B cell (primary cell): Measurements from ENCODE around the gene IQCM. TPM values are rescaled to one million over a fixed set of nuclear protein-coding genes. Genes with fewer than 3 reads are reported as not detected.

Source experiments
- ATAC-seq: fragments of 200-7000 bp; cut with Tn5 transposase; one replicate; pipeline ENCODE4 v1.10.0; 2021; ENCODE audit warnings: low read depth, mild to moderate bottlenecking, moderate number of reproducible peaks, moderate library complexity
- CTCF ChIA-PET: fragments of 350-600 bp; sonication (Branson Sonifier 250); formaldehyde crosslinking; loops from one replicate; lab custom pipeline; 2021; ENCODE audit warnings: antibody characterized with exemption, inconsistent platforms; lab: Charles Lee
- POLR2A ChIA-PET: fragments of 350-600 bp; sonication (Branson Sonifier 250); formaldehyde crosslinking; loops from one replicate; lab custom pipeline; 2021; ENCODE audit warnings: antibody characterized with exemption; lab: Charles Lee
- DNase-seq: peaks from one replicate; pipeline ENCODE4 v3.0.0; 2013
- H2AFZ ChIP-seq: 2 replicates; pipeline ENCODE4 v1.6.1; 2012; ENCODE audit warnings: mild to moderate bottlenecking, low read depth, low read length; ENCODE audit not compliant: insufficient read depth, poor library complexity, severe bottlenecking
- H3K27ac ChIP-seq, 2 donors: 1 replicate in 1 of 2; 2 replicates in 1 of 2; pipeline ENCODE4 v1.5.1; 2012 to 2013; ENCODE audit warnings: low read length in 2 of 2, mild to moderate bottlenecking in 2 of 2, moderate library complexity in 1 of 2
- H3K27me3 ChIP-seq, 4 experiments: fragments of 200-600 bp in 1 of 4; sonication (generic) in 1 of 4; replicated peaks in 1 of 4; 1 replicate in 2 of 4; 2 replicates in 2 of 4; pipeline versions ENCODE4 v1.6.1 to v1.7.0; 2013 to 2016; ENCODE audit warnings: low read length in 3 of 4, mild to moderate bottlenecking in 2 of 4, mixed read lengths in 1 of 4, moderate library complexity in 1 of 4; ENCODE audit not compliant: insufficient read depth in 4 of 4, control insufficient read depth in 3 of 4; ENCODE audit errors: control extremely low read depth in 1 of 4
- H3K36me3 ChIP-seq, 2 experiments: replicated peaks in 1 of 2; 1 replicate in 1 of 2; 2 replicates in 1 of 2; pipeline versions ENCODE4 v1.6.1 to v1.7.1; 2013; ENCODE audit warnings: low read length in 1 of 2; ENCODE audit not compliant: insufficient read depth in 2 of 2, control insufficient read depth in 1 of 2; ENCODE audit errors: control extremely low read depth in 1 of 2, extremely low read depth in 1 of 2
- H3K4me1 ChIP-seq, 2 donors: fragments of 200-600 bp in 1 of 2; sonication (generic) in 1 of 2; 1 replicate in 1 of 2; 2 replicates in 1 of 2; pipeline versions ENCODE4 v1.5.1 to v1.6.1; 2013 to 2017; ENCODE audit warnings: low read length in 2 of 2; ENCODE audit not compliant: control insufficient read depth in 2 of 2, insufficient read depth in 2 of 2
- H3K4me2 ChIP-seq: replicated peaks from 2 replicates; pipeline ENCODE3; 2012; ENCODE audit warnings: mild to moderate bottlenecking, low read depth, low read length; ENCODE audit not compliant: poor library complexity, severe bottlenecking
- H3K4me3 ChIP-seq, 5 experiments: fragments of 200-600 bp in 1 of 5; sonication (generic) in 1 of 5; 1 replicate in 3 of 5; 2 replicates in 2 of 5; pipeline versions ENCODE4 v1.5.1 to v1.7.0; 2011 to 2016; ENCODE audit warnings: low read length in 4 of 5, mild to moderate bottlenecking in 4 of 5, low read depth in 2 of 5, control low read depth in 1 of 5, moderate library complexity in 1 of 5; ENCODE audit not compliant: insufficient read depth in 1 of 5; ENCODE audit errors: control extremely low read depth in 1 of 5, extremely low read depth in 1 of 5
- H3K79me2 ChIP-seq: fragments of 200-600 bp; sonication (generic); one replicate; pipeline ENCODE4 v1.6.0; 2016; ENCODE audit warnings: low read length; ENCODE audit not compliant: control insufficient read depth, insufficient read depth
- H3K9ac ChIP-seq: fragments of 200-600 bp; sonication (generic); 2 replicates; pipeline ENCODE4 v1.6.1; 2017; ENCODE audit warnings: mild to moderate bottlenecking, low read length, moderate library complexity
- H3K9me3 ChIP-seq, 3 donors: one replicate each; pipeline versions ENCODE4 v1.6.1 to v1.7.1; 2013; ENCODE audit warnings: low read length in 2 of 3; ENCODE audit not compliant: control insufficient read depth in 2 of 3, insufficient read depth in 1 of 3; ENCODE audit errors: control extremely low read depth in 1 of 3
- H4K20me1 ChIP-seq: 2 replicates; pipeline ENCODE4 v1.6.0; 2012; ENCODE audit warnings: mild to moderate bottlenecking, low read length; ENCODE audit not compliant: insufficient read depth, control insufficient read depth, poor library complexity, severe bottlenecking
- H3K27ac Mint-ChIP-seq: one replicate; pipeline ENCODE4 v1.8.0; 2021; ENCODE audit warnings: mixed read lengths
- H3K27me3 Mint-ChIP-seq: one replicate; pipeline ENCODE4 v1.8.0; 2021; ENCODE audit warnings: mixed read lengths
- H3K4me1 Mint-ChIP-seq: one replicate; pipeline ENCODE4 v1.8.0; 2021; ENCODE audit warnings: mixed read lengths
- H3K4me3 Mint-ChIP-seq: one replicate; pipeline ENCODE4 v1.8.0; 2021; ENCODE audit warnings: mixed read lengths
- H3K9me3 Mint-ChIP-seq: one replicate; pipeline ENCODE4 v1.8.0; 2022; ENCODE audit warnings: mixed read lengths; ENCODE audit not compliant: insufficient read depth
- EZH2 ChIP-seq: IDR thresholded peaks from 2 replicates; pipeline ENCODE4 v1.6.1; 2012; ENCODE audit warnings: borderline replicate concordance, low read depth, mild to moderate bottlenecking, moderate library complexity, low read length; ENCODE audit not compliant: insufficient read depth, poor library complexity, severe bottlenecking
- WGBS: methylation state at CpG from one replicate; pipeline ENCODE4 v1.1.5; 2013; ENCODE audit warnings: missing lambda C conversion rate; ENCODE audit not compliant: insufficient coverage; 5-methylcytosine and 5-hydroxymethylcytosine counted together
- intact Hi-C: fragments of 100-400 bp; cut with micrococcal nuclease; formaldehyde crosslinking; loops from one replicate; pipeline ENCODE4 v1.10.0; 2022
- polyA plus RNA-seq: library from polyadenylated mRNA; depleted of rRNA; stranded (reverse); fragments of >200 nt; gene quantifications from 2 replicates; pipeline ENCODE4 v1.2.3, GENCODE V29; 2012
- total RNA-seq, 2 donors: library from RNA; stranded (reverse); fragments of 120-200 nt in 1 of 2; gene quantifications; 1 replicate in 1 of 2; 2 replicates in 1 of 2; pipeline versions ENCODE4 v1.2.3 to v1.2.4, GENCODE V29; 2013 to 2022
- TF ChIP-seq, protein P1 (sequence below): fragments of 200-600 bp; IDR thresholded peaks from one replicate; pipeline ENCODE4 v1.8.0; 2022; ENCODE audit warnings: antibody characterized with exemption, mild to moderate bottlenecking

Gene IQCM
- total and polyA plus RNA-seq, 2 donors (not counting 1 experiment from before 2014, with no cell fraction given) = not detected

DNA sequence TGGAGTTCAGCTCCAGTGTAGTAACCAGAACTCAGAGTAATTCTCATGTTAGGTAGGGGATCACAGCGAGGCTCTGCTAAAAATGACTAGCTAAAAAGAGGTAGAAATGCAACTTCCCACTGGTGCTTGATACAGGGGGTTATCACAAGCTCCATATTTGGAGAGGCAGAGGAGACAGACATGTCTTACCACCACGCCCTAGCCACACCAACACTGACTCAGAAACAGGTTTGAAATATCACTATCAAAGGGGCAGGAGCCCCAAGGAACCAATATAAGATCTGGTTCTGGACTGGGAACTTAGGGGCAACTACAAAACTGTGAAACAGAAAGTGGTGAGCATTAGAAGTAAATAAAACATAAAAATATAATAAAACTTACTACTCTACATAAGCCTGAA, 62.9 kb downstream of the IQCM start:
- Histone ChIP-seq H3K27me3 (no peaks in the 10 kb centered on the region), H3K4me1 (no peaks in the 10 kb centered on the region), H2AFZ (no peak overlapping the region), H3K9me3 (no peaks in the 10 kb centered on the region), H3K36me3 (no peaks in the 10 kb centered on the region), H3K27ac (no peak overlapping the region), H4K20me1 (no peaks in the 10 kb centered on the region), H3K79me2 (no peaks in the 10 kb centered on the region), H3K9ac (no peak overlapping the region), H3K4me2 (no peak overlapping the region), H3K4me3 (no peak overlapping the region)
- Mint-ChIP-seq H3K27ac (no peak overlapping the region), H3K4me1 (no peaks in the 10 kb centered on the region), H3K4me3 (no peak overlapping the region), H3K9me3 (no peaks in the 10 kb centered on the region), H3K27me3 (no peaks in the 10 kb centered on the region)
- no CpG with 5 or more reads among the region's 2 CpGs for WGBS
- POLR2A ChIA-PET = no interaction called here
- CTCF ChIA-PET = no interaction called here
- no peak for TF ChIP-seq EZH2
- intact Hi-C loops = no loop called here
- ATAC-seq (no peak), DNase-seq (no peak)

DNA sequence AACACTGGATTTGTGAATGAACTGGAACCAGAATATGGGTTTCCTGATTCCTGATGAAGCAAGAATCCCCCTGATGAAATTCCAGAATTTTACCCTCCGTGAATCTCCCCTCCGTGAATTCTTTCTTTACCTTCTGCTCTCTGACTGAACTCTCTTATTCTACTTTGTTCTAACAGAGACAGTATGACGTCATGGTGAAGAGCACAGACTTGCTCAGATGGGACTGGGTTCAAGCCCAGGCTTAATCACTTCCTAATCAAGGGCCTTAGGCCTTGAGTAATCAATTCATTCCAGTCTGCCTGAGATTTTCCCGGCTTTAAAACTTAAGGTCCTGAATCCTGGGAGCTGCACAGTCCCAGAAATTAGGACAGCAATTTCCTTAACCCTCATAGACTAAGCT, 64.5 kb downstream of the IQCM start:
- Histone ChIP-seq H2AFZ (no peak overlapping the region), H4K20me1 (no peaks in the 10 kb centered on the region), H3K27ac (no peak overlapping the region), H3K4me2 (no peak overlapping the region), H3K4me3 (no peak overlapping the region), H3K36me3 (no peaks in the 10 kb centered on the region), H3K79me2 (no peaks in the 10 kb centered on the region), H3K9ac (no peak overlapping the region), H3K9me3 (no peaks in the 10 kb centered on the region), H3K4me1 (no peaks in the 10 kb centered on the region), H3K27me3 (no peaks in the 10 kb centered on the region)
- Mint-ChIP-seq H3K4me1 (no peaks in the 10 kb centered on the region), H3K27me3 (no peaks in the 10 kb centered on the region), H3K9me3 (no peaks in the 10 kb centered on the region), H3K27ac (no peak overlapping the region), H3K4me3 (no peak overlapping the region)
- ChIA-PET CTCF (no interaction called here), POLR2A (no interaction called here)
- TF ChIP-seq, protein P1, sequence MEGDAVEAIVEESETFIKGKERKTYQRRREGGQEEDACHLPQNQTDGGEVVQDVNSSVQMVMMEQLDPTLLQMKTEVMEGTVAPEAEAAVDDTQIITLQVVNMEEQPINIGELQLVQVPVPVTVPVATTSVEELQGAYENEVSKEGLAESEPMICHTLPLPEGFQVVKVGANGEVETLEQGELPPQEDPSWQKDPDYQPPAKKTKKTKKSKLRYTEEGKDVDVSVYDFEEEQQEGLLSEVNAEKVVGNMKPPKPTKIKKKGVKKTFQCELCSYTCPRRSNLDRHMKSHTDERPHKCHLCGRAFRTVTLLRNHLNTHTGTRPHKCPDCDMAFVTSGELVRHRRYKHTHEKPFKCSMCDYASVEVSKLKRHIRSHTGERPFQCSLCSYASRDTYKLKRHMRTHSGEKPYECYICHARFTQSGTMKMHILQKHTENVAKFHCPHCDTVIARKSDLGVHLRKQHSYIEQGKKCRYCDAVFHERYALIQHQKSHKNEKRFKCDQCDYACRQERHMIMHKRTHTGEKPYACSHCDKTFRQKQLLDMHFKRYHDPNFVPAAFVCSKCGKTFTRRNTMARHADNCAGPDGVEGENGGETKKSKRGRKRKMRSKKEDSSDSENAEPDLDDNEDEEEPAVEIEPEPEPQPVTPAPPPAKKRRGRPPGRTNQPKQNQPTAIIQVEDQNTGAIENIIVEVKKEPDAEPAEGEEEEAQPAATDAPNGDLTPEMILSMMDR = no peak
- TF ChIP-seq EZH2 = no peak
- ATAC-seq (no peak), DNase-seq (no peak)
- 89% methylated on average over 3 of the region's 4 CpGs for WGBS
- intact Hi-C loops = no loop called here
